ENCODE data around the gene POLK. TPM values are rescaled to one million over a fixed set of nuclear protein-coding genes. Genes with fewer than 3 reads are reported as not detected.

POLK gene
- polyA plus RNA-seq, 1 of the 3 experiments (the other 2 are of a cell fraction): 5.5 TPM

DNA sequence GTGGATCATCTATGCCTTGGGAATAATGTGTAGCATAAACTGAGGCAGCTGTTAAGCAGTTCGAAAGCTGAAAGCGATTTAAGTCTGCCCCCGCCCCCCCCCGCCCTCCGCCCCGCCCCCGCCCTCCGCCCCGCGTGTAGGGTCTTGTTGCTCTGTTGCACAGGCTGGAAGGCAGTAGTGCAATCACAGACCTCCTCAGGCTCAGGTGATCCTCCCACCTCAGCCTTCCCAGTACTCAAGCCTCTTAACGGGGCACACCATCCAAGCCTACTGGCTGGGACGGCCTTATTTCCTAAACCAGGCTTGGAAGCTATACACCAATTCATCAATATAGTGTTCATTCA lies 100.5 kb downstream of the POLK start:
- Histone ChIP-seq H3K79me2 (ENCODE audit: insufficient read depth) (no peaks in the 10 kb centered on the region), H3K4me2 (no peak overlapping the region), H3K36me3 (replicated peaks in 1 of 2; ENCODE audit: control insufficient read depth in 1 of 2, insufficient read depth in 2 of 2, low read length in 1 of 2) (peaks cover 2 to 4% of the 10 kb centered on the region in 2 experiments), H4K20me1 (ENCODE audit: insufficient read depth) (no peaks in the 10 kb centered on the region), H3K9me3 (no peaks in the 10 kb centered on the region), H3K4me3 (ENCODE audit: low read depth in 2 of 2, low read length in 1 of 2) (no peak overlapping the region), H2AFZ (ENCODE audit: low read depth) (no peak overlapping the region), H3K9ac (no peak overlapping the region), H3K27me3 (ENCODE audit: insufficient read depth) (no peaks in the 10 kb centered on the region), H3K27ac (ENCODE audit: low read depth in 2 of 2, low read length in 1 of 2) (no peak overlapping the region), H3K4me1 (ENCODE audit: control insufficient read depth in 1 of 2, insufficient read depth in 2 of 2, low read depth in 1 of 2, low read length in 1 of 2) (peaks cover 0 to 2% of the 10 kb centered on the region in 2 experiments; a peak in 1 of 4 replicates), H3K9me2 (no peaks in the 10 kb centered on the region), H3F3A (replicated peaks; ENCODE audit: insufficient read depth) (no peaks in the 10 kb centered on the region)
- POLR2A ChIA-PET: no interaction called here
- TF ChIP-seq FOSL2 (IDR thresholded peaks at IDR 0.05; ENCODE audit: borderline replicate concordance, low read depth): no peak
- DNase-seq: no peak
- 88% methylated on average over 12 of the region's 12 CpGs for WGBS (ENCODE audit: low lambda C conversion rate)
- CTCF ChIA-PET: no interaction called here

DNA sequence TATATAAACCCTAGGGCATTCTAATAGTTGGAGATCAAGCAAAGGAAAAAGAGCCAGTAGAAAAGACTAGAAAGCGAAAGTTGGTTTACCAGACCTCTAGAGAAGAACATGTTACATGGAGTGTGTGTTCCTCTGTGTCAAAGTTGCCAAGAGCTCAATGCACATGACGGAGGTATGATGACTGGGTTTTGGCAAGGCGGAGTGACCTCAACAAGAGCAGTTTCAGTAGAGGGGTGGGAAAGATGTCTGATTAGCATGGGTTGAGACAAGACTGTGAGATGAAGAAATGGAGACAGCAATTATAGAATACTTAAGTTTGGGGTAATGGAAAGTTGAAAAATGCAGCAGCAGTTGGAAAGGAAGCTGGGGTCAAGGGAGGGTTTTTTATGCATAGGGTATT lies 101.2 kb downstream of the POLK start:
- no peaks in the 10 kb centered on the region for H3K9me3 ChIP-seq
- H3K36me3 ChIP-seq (replicated peaks in 1 of 2; ENCODE audit: control insufficient read depth in 1 of 2, insufficient read depth in 2 of 2, low read length in 1 of 2): peaks cover 2 to 4% of the 10 kb centered on the region in 2 experiments
- ChIA-PET CTCF (interaction anchor here (0.8 kb wide), 1 partner anchor 12 kb away, joined by 3 read pairs; no protein-coding TSS in a partner anchor), POLR2A (no interaction called here)
- no peaks in the 10 kb centered on the region for H4K20me1 ChIP-seq (ENCODE audit: insufficient read depth)
- WGBS (ENCODE audit: low lambda C conversion rate): 93% methylated on average over 3 of the region's 3 CpGs
- DNase-seq: no peak
- H3K27me3 ChIP-seq (ENCODE audit: insufficient read depth): no peaks in the 10 kb centered on the region
- TF ChIP-seq, protein P1, sequence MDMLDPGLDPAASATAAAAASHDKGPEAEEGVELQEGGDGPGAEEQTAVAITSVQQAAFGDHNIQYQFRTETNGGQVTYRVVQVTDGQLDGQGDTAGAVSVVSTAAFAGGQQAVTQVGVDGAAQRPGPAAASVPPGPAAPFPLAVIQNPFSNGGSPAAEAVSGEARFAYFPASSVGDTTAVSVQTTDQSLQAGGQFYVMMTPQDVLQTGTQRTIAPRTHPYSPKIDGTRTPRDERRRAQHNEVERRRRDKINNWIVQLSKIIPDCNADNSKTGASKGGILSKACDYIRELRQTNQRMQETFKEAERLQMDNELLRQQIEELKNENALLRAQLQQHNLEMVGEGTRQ (IDR thresholded peaks at IDR 0.05; ENCODE audit: borderline replicate concordance, low read depth, low read length): no peak
- TF ChIP-seq, protein P2, sequence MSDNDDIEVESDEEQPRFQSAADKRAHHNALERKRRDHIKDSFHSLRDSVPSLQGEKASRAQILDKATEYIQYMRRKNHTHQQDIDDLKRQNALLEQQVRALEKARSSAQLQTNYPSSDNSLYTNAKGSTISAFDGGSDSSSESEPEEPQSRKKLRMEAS (IDR thresholded peaks at IDR 0.05; ENCODE audit: low read depth): no peak
- TF ChIP-seq, protein P3, sequence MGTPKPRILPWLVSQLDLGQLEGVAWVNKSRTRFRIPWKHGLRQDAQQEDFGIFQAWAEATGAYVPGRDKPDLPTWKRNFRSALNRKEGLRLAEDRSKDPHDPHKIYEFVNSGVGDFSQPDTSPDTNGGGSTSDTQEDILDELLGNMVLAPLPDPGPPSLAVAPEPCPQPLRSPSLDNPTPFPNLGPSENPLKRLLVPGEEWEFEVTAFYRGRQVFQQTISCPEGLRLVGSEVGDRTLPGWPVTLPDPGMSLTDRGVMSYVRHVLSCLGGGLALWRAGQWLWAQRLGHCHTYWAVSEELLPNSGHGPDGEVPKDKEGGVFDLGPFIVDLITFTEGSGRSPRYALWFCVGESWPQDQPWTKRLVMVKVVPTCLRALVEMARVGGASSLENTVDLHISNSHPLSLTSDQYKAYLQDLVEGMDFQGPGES (IDR thresholded peaks at IDR 0.05; ENCODE audit: low read depth, low read length): no peak
- TF ChIP-seq NRF1 (IDR thresholded peaks at IDR 0.05; ENCODE audit: low read depth, low read length) (no peak), NFIC (IDR thresholded peaks at IDR 0.05; ENCODE audit: borderline replicate concordance) (no peak), GABPA (IDR thresholded peaks at IDR 0.05; ENCODE audit: low read depth) (no peak), EZH2phosphoT487 (IDR thresholded peaks at IDR 0.05; ENCODE audit: borderline replicate concordance, low read depth) (no peak), RXRA (IDR thresholded peaks at IDR 0.05; ENCODE audit: borderline replicate concordance, low read depth) (no peak), EP300 (IDR thresholded peaks at IDR 0.05; ENCODE audit: borderline replicate concordance in 1 of 2, low read depth in 1 of 2, low read length in 1 of 2) (no peak), SIN3A (IDR thresholded peaks at IDR 0.05; ENCODE audit: borderline replicate concordance, low read depth, low read length) (no peak), RAD21 (IDR thresholded peaks at IDR 0.05; ENCODE audit: low read length) (no peak), GATA2 (CRISPR knock-in tag; IDR thresholded peaks at IDR 0.05) (no peak)
- TF ChIP-seq, protein P4, sequence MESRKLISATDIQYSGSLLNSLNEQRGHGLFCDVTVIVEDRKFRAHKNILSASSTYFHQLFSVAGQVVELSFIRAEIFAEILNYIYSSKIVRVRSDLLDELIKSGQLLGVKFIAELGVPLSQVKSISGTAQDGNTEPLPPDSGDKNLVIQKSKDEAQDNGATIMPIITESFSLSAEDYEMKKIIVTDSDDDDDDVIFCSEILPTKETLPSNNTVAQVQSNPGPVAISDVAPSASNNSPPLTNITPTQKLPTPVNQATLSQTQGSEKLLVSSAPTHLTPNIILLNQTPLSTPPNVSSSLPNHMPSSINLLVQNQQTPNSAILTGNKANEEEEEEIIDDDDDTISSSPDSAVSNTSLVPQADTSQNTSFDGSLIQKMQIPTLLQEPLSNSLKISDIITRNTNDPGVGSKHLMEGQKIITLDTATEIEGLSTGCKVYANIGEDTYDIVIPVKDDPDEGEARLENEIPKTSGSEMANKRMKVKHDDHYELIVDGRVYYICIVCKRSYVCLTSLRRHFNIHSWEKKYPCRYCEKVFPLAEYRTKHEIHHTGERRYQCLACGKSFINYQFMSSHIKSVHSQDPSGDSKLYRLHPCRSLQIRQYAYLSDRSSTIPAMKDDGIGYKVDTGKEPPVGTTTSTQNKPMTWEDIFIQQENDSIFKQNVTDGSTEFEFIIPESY (IDR thresholded peaks at IDR 0.05; ENCODE audit: borderline replicate concordance, low read depth): no peak
- H3F3A ChIP-seq (replicated peaks; ENCODE audit: insufficient read depth): no peaks in the 10 kb centered on the region
- H3K4me2 ChIP-seq: no peak overlapping the region
- no peak overlapping the region for H3K4me3 ChIP-seq (ENCODE audit: low read depth in 2 of 2, low read length in 1 of 2)
- no peak overlapping the region for H2AFZ ChIP-seq (ENCODE audit: low read depth)
- no peaks in the 10 kb centered on the region for H3K79me2 ChIP-seq (ENCODE audit: insufficient read depth)
- H3K4me1 ChIP-seq (ENCODE audit: control insufficient read depth in 1 of 2, insufficient read depth in 2 of 2, low read depth in 1 of 2, low read length in 1 of 2): peaks cover 0 to 2% of the 10 kb centered on the region in 2 experiments; a peak in 1 of 4 replicates
- no peaks in the 10 kb centered on the region for H3K9me2 ChIP-seq
- no peak overlapping the region for H3K9ac ChIP-seq
- no peak overlapping the region for H3K27ac ChIP-seq (ENCODE audit: low read depth in 2 of 2, low read length in 1 of 2)
